Measurements from ENCODE around the gene PCDHB3. TPM values are rescaled to one million over a fixed set of nuclear protein-coding genes. Genes with fewer than 3 reads are reported as not detected.
"Not testable (repeated sequence)": the region's sequence is repeated elsewhere in the genome, so short reads cannot be mapped to it uniquely, and the experiment has no call there.

PCDHB3 gene
- total RNA-seq, 1 donor from 2014 or later: not detected

- intact Hi-C loops (cut with micrococcal nuclease); H3K4me3 Mint-ChIP-seq; H3K27ac Mint-ChIP-seq; H3K4me1 Mint-ChIP-seq (ENCODE audit: low read depth); H3K27me3 Mint-ChIP-seq (ENCODE audit: insufficient read depth); DNase-seq (ENCODE audit: low spot score); H3K36me3 Mint-ChIP-seq (ENCODE audit: low read depth): not testable (repeated sequence)
- peaks cover 25% of the 10 kb centered on the region for H3K9me3 Mint-ChIP-seq
Measured at GRCh38 chr5:141102471-141102870, 2.2 kb downstream of the PCDHB3 start.

DNA sequence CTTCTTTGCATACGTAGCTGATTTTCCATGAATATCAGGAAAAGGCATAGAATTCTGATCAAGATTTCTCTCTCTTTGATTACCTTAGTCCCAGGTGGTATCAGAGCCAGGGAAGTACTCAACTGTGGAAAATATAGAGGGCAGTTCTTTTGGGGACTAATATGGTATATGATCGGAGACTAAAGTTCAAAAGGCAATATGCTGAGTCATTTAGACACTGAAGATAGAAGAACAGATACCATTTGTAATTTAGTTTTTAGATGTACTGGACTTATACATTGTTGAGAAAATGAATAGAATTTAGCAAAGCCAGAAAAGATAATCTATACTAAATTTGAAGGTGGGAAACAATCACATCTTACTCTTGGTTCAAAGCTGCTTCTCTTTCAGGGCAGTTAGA, 5.1 kb downstream of the PCDHB3 start:
- Mint-ChIP-seq H3K4me3 (no peak overlapping the region), H3K4me1 (ENCODE audit: low read depth) (no peaks in the 10 kb centered on the region), H3K9me3 (peaks cover 24% of the 10 kb centered on the region), H3K36me3 (ENCODE audit: low read depth) (peaks cover 1% of the 10 kb centered on the region), H3K27me3 (ENCODE audit: insufficient read depth) (no peaks in the 10 kb centered on the region), H3K27ac (no peak overlapping the region)
- no peak for DNase-seq (ENCODE audit: low spot score)
- intact Hi-C loops (cut with micrococcal nuclease): no loop called here

GRCh38 chr5:141119250-141119649, 19.0 kb downstream of the PCDHB3 start:
- intact Hi-C loops (cut with micrococcal nuclease): no loop called here

DNA sequence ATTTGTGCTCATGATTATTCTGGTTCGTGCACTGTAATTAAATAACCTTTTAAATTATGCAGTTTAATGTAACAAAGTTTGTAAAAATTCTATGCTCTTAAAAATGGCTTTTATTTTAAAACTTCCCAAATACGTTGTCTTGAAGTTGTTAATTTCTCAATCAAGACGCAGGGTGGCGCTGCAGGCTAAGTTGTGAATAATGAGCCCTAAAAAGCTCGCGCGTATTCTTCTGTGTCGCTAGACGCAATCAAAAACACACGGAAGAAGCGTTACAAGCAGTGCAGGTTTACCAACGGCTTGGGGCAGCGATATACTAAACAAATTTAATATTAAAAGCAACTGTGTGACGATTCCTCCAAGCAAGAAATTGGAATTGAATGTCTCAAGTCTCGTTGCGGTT, 21.3 kb downstream of the PCDHB3 start, which contains the start of gene PCDHB4:
Gene PCDHB4, plus strand, starts transcription at position 256 of the 400 bp plus-strand sequence. CDS start 181 bp downstream, outside the sequence.
- intact Hi-C loops (cut with micrococcal nuclease): no loop called here
- Mint-ChIP-seq H3K9me3 (peaks cover 23% of the 10 kb centered on the region), H3K4me1 (ENCODE audit: low read depth) (no peaks in the 10 kb centered on the region), H3K27me3 (ENCODE audit: insufficient read depth) (no peaks in the 10 kb centered on the region), H3K4me3 (no peak within 1 kb of the TSS), H3K27ac (no peak within 1 kb of the TSS), H3K36me3 (ENCODE audit: low read depth) (no peaks in the 10 kb centered on the region)
- DNase-seq (ENCODE audit: low spot score): no peak

More at GRCh38 chr5:141119250-141119649, 19.0 kb downstream of the PCDHB3 start:
- Mint-ChIP-seq H3K4me1 (ENCODE audit: low read depth) (no peaks in the 10 kb centered on the region), H3K9me3 (peaks cover 37% of the 10 kb centered on the region), H3K36me3 (ENCODE audit: low read depth) (no peaks in the 10 kb centered on the region), H3K4me3 (no peak overlapping the region), H3K27me3 (ENCODE audit: insufficient read depth) (no peaks in the 10 kb centered on the region), H3K27ac (no peak overlapping the region)
- no peak for DNase-seq (ENCODE audit: low spot score)

GRCh38 chr5:141121985-141122384, 21.7 kb downstream of the PCDHB3 start:
- intact Hi-C loops (cut with micrococcal nuclease): no loop called here
- Mint-ChIP-seq H3K27me3 (ENCODE audit: insufficient read depth) (no peaks in the 10 kb centered on the region), H3K27ac (no peak overlapping the region), H3K36me3 (ENCODE audit: low read depth) (no peaks in the 10 kb centered on the region), H3K4me1 (ENCODE audit: low read depth) (no peaks in the 10 kb centered on the region), H3K9me3 (peaks cover 19% of the 10 kb centered on the region), H3K4me3 (no peak overlapping the region)
- DNase-seq (ENCODE audit: low spot score): no peak

- H3K27ac Mint-ChIP-seq; H3K27me3 Mint-ChIP-seq (ENCODE audit: insufficient read depth); H3K4me1 Mint-ChIP-seq (ENCODE audit: low read depth); DNase-seq (ENCODE audit: low spot score); H3K36me3 Mint-ChIP-seq (ENCODE audit: low read depth); H3K4me3 Mint-ChIP-seq; intact Hi-C loops (cut with micrococcal nuclease): not testable (repeated sequence)
- H3K9me3 Mint-ChIP-seq: peaks cover 19% of the 10 kb centered on the region
Measured at GRCh38 chr5:141123396-141124135, 23.3 kb downstream of the PCDHB3 start.

GRCh38 chr5:141127305-141127704, 27.0 kb downstream of the PCDHB3 start:
- no peaks in the 10 kb centered on the region for H3K4me1 Mint-ChIP-seq (ENCODE audit: low read depth)
- DNase-seq (ENCODE audit: low spot score): no peak
- intact Hi-C loops (cut with micrococcal nuclease): no loop called here
- no peaks in the 10 kb centered on the region for H3K36me3 Mint-ChIP-seq (ENCODE audit: low read depth)
- no peaks in the 10 kb centered on the region for H3K27me3 Mint-ChIP-seq (ENCODE audit: insufficient read depth)
- no peak overlapping the region for H3K4me3 Mint-ChIP-seq
- H3K27ac Mint-ChIP-seq: no peak overlapping the region
- peaks cover 12% of the 10 kb centered on the region for H3K9me3 Mint-ChIP-seq

DNA sequence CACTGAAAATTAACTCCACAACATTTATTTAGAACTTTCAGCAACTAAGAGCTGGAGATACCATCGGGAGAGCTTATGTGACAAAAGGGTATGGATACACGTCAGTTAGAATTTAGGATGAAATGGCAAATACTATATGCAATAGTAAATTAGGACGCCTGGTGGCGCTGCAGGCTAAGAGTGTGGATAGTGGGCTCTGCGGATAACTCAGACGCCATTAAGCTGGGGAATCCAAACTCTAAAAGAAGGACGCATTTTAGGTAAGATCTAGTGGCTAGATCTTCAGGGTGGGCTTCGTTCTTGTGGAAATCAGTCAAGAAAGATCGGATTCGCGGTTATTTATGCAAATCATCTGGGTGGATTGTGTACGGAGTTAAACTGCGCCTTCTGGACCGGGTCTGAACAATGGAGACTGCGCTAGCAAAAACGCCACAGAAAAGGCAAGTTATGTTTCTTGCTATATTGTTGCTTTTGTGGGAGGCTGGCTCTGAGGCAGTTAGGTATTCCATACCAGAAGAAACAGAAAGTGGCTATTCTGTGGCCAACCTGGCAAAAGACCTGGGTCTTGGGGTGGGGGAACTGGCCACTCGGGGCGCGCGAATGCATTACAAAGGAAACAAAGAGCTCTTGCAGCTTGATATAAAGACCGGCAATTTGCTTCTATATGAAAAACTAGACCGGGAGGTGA, 34.9 kb downstream of the PCDHB3 start, which contains the start of gene PCDHB5:
Gene PCDHB5, plus strand, starts transcription at position 177 of the 688 bp plus-strand sequence. Its CDS starts 229 bp downstream, at position 406.
- intact Hi-C loops (cut with micrococcal nuclease): no loop called here
- Mint-ChIP-seq H3K9me3 (peaks cover 32% of the 10 kb centered on the region), H3K27ac (no peak within 1 kb of the TSS), H3K4me3 (peak within 1 kb of the TSS; percentile 5), H3K4me1 (ENCODE audit: low read depth) (no peaks in the 10 kb centered on the region), H3K36me3 (ENCODE audit: low read depth) (peaks cover 2% of the 10 kb centered on the region), H3K27me3 (ENCODE audit: insufficient read depth) (no peaks in the 10 kb centered on the region)
- no peak for DNase-seq (ENCODE audit: low spot score)

GRCh38 chr5:141135718-141136266, 35.5 kb downstream of the PCDHB3 start:
- Mint-ChIP-seq H3K9me3 (peaks cover 28% of the 10 kb centered on the region), H3K4me3 (no peak overlapping the region), H3K4me1 (ENCODE audit: low read depth) (no peaks in the 10 kb centered on the region), H3K27me3 (ENCODE audit: insufficient read depth) (no peaks in the 10 kb centered on the region), H3K36me3 (ENCODE audit: low read depth) (peaks cover 2% of the 10 kb centered on the region), H3K27ac (no peak overlapping the region)
- DNase-seq (ENCODE audit: low spot score): no peak
- intact Hi-C loops (cut with micrococcal nuclease): no loop called here

- H3K36me3 Mint-ChIP-seq (ENCODE audit: low read depth); H3K4me3 Mint-ChIP-seq; DNase-seq (ENCODE audit: low spot score); intact Hi-C loops (cut with micrococcal nuclease); H3K27ac Mint-ChIP-seq; H3K4me1 Mint-ChIP-seq (ENCODE audit: low read depth); H3K27me3 Mint-ChIP-seq (ENCODE audit: insufficient read depth): not testable (repeated sequence)
- H3K9me3 Mint-ChIP-seq: peaks cover 28% of the 10 kb centered on the region
Measured at GRCh38 chr5:141137346-141137745, 37.1 kb downstream of the PCDHB3 start.

- Mint-ChIP-seq H3K27ac (no peak within 1 kb of the TSS), H3K27me3 (ENCODE audit: insufficient read depth) (no peaks in the 10 kb centered on the region), H3K36me3 (ENCODE audit: low read depth) (no peaks in the 10 kb centered on the region), H3K4me1 (ENCODE audit: low read depth) (no peaks in the 10 kb centered on the region), H3K4me3 (no peak within 1 kb of the TSS), H3K9me3 (peaks cover 39% of the 10 kb centered on the region)
- intact Hi-C loops (cut with micrococcal nuclease): no loop called here
- no peak for DNase-seq (ENCODE audit: low spot score)
Measured at GRCh38 chr5:141149812-141150211, 49.5 kb downstream of the PCDHB3 start, which contains the start of gene PCDHB6. PCDHB6 (plus strand) TSS chr5:141150057; CDS start chr5:141150258, 201 bp downstream.

DNA sequence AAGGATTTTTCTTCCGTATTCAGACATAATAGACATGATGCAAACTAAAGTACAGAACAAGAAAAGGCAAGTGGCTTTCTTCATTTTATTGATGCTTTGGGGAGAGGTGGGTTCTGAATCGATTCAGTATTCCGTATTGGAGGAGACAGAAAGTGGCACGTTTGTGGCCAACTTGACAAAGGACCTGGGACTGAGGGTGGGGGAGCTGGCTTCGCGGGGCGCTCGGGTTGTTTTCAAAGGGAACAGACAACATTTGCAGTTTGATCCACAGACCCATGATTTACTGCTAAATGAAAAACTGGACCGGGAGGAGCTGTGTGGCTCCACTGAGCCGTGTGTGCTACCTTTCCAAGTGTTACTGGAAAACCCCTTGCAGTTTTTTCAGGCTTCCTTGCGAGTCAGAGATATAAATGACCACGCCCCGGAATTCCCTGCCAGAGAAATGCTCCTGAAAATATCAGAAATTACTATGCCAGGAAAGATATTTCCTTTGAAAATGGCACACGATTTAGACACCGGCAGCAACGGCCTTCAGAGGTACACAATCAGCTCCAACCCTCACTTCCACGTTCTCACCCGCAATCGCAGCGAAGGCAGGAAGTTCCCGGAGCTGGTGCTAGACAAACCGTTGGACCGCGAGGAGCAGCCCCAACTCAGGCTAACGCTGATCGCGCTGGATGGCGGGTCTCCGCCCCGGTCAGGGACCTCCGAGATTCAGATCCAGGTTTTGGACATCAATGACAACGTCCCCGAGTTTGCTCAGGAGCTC, 50.1 kb downstream of the PCDHB3 start:
- H3K9me3 Mint-ChIP-seq: peaks cover 39% of the 10 kb centered on the region
- no peaks in the 10 kb centered on the region for H3K27me3 Mint-ChIP-seq (ENCODE audit: insufficient read depth)
- intact Hi-C loops (cut with micrococcal nuclease): no loop called here
- no peak for DNase-seq (ENCODE audit: low spot score)
- no peak overlapping the region for H3K27ac Mint-ChIP-seq
- H3K4me1 Mint-ChIP-seq (ENCODE audit: low read depth): no peaks in the 10 kb centered on the region
- no peak overlapping the region for H3K4me3 Mint-ChIP-seq
- H3K36me3 Mint-ChIP-seq (ENCODE audit: low read depth): no peaks in the 10 kb centered on the region

All from activated T-helper 1 cell treated with anti-CD3 and anti-CD28 coated beads, Interleukin-12 subunit alpha, Interleukin-12 subunit beta, Interleukin-2, Interleukin-4 antibody, amounts not matched to agents 30 ng/mL and 10 ng/mL and 1 ng/mL, durations not matched to agents 14 hours and 24 hours and 36 hours (primary cell).